OCI-LY1 (cell line): ENCODE results near the gene TMEM255A.

Experiments used
- H2AFZ ChIP-seq: fragments of 200-600 bp; sonication (generic), shearing (Covaris generic); 2 replicates; pipeline ENCODE4 v1.6.0; 2014; ENCODE audit warnings: antibody characterized with exemption, mild to moderate bottlenecking, low read length
- H3F3A ChIP-seq: fragments of 200-600 bp; sonication (generic), shearing (Covaris generic); 2 replicates; pipeline ENCODE4 v1.6.0; 2014; ENCODE audit warnings: mild to moderate bottlenecking, antibody characterized with exemption, low read length, moderate library complexity; ENCODE audit not compliant: insufficient read depth
- H3K27ac ChIP-seq: fragments of 200-600 bp; sonication (generic); 2 replicates; pipeline ENCODE4 v1.5.1; 2014; ENCODE audit warnings: low read length, mixed run types, mild to moderate bottlenecking, low read depth; ENCODE audit not compliant: poor library complexity, severe bottlenecking
- H3K27me3 ChIP-seq: fragments of 200-600 bp; sonication (generic); 2 replicates; pipeline ENCODE4 v1.6.0; 2014; ENCODE audit warnings: antibody characterized with exemption, mild to moderate bottlenecking, low read length, moderate library complexity; ENCODE audit not compliant: insufficient read depth
- H3K36me3 ChIP-seq: fragments of 200-600 bp; sonication (generic); 2 replicates; pipeline ENCODE4 v1.6.1; 2014; ENCODE audit warnings: mild to moderate bottlenecking, antibody characterized with exemption, low read length, moderate library complexity, mixed read lengths; ENCODE audit not compliant: insufficient read depth
- H3K4me1 ChIP-seq: fragments of 200-600 bp; sonication (generic); 2 replicates; pipeline ENCODE4 v1.5.1; 2014; ENCODE audit warnings: mild to moderate bottlenecking, low read length, moderate library complexity; ENCODE audit not compliant: insufficient read depth, severe bottlenecking
- H3K4me2 ChIP-seq: fragments of 200-600 bp; sonication (generic), shearing (Covaris generic); 2 replicates; pipeline ENCODE4 v1.6.1; 2014; ENCODE audit warnings: low read length
- H3K4me3 ChIP-seq: fragments of 200-600 bp; sonication (generic); 2 replicates; pipeline ENCODE4 v1.5.1; 2014; ENCODE audit warnings: low read length, low read depth, mild to moderate bottlenecking, mixed read lengths; ENCODE audit not compliant: poor library complexity, severe bottlenecking
- H3K79me2 ChIP-seq: fragments of 200-600 bp; shearing (Covaris generic); 2 replicates; pipeline ENCODE4 v1.6.1; 2016; ENCODE audit warnings: mixed run types, low read length, mixed read lengths; ENCODE audit not compliant: insufficient read depth
- H3K9ac ChIP-seq: fragments of 200-600 bp; sonication (generic), shearing (Covaris generic); 2 replicates; pipeline ENCODE4 v1.6.1; 2014; ENCODE audit warnings: mild to moderate bottlenecking, low read length, mixed read lengths
- H3K9me2 ChIP-seq: fragments of 200-600 bp; sonication (generic), shearing (Covaris generic); 2 replicates; pipeline ENCODE4 v1.6.1; 2014; ENCODE audit warnings: low read depth, mild to moderate bottlenecking, low read length, mixed read lengths
- H3K9me3 ChIP-seq: fragments of 200-600 bp; shearing (Covaris generic); 2 replicates; pipeline ENCODE4 v1.6.1; 2014; ENCODE audit warnings: low read length, mixed read lengths
- H4K20me1 ChIP-seq: fragments of 200-600 bp; sonication (generic), shearing (Covaris generic); 2 replicates; pipeline ENCODE4 v1.6.0; 2016; ENCODE audit warnings: mild to moderate bottlenecking, low read length; ENCODE audit not compliant: insufficient read depth
- EZH2 ChIP-seq: fragments of 200-600 bp; sonication (generic), shearing (Covaris generic); IDR thresholded peaks from 2 replicates; pipeline ENCODE4 v1.8.0; 2017; ENCODE audit warnings: borderline replicate concordance, mixed run types, mild to moderate bottlenecking, antibody characterized with exemption, low read length, moderate library complexity, mixed read lengths
- TF ChIP-seq, protein P1 (sequence below): fragments of 200-600 bp; sonication (generic), shearing (Covaris generic); IDR thresholded peaks from 2 replicates; pipeline ENCODE4 v1.5.1; 2017; ENCODE audit warnings: mild to moderate bottlenecking, antibody characterized with exemption, low read length, moderate library complexity, mixed read lengths

Gene TMEM255A

DNA sequence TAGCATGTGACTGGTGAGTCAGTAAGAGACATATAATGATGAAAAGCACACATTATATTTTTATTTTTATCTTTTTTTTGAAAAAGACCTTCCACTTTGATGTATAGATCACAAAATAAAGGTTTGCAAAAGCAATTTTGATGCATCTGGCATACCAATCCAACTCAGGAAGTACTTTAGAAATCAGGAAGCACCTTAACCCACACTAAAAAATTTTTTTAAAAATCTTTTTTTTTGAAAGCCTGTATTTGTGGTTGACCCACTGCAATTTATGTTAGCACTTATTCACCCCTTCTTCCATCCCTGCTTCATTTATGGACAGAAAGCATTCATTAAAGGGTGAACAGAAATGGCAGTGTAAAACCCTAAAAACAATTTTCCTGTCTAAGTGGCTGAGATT, 16.6 kb downstream of the TMEM255A start:
- Histone ChIP-seq H3K36me3 (no peaks in the 10 kb centered on the region), H4K20me1 (no peaks in the 10 kb centered on the region), H3K4me3 (no peak overlapping the region), H3K9me2 (no peaks in the 10 kb centered on the region), H3K4me1 (no peaks in the 10 kb centered on the region), H3K79me2 (no peaks in the 10 kb centered on the region), H3K27ac (no peak overlapping the region), H3K4me2 (no peak overlapping the region), H3K9ac (no peak overlapping the region), H3F3A (no peaks in the 10 kb centered on the region), H2AFZ (no peak overlapping the region), H3K27me3 (no peaks in the 10 kb centered on the region), H3K9me3 (no peaks in the 10 kb centered on the region)
- no peak for TF ChIP-seq EZH2
- TF ChIP-seq, protein P1, sequence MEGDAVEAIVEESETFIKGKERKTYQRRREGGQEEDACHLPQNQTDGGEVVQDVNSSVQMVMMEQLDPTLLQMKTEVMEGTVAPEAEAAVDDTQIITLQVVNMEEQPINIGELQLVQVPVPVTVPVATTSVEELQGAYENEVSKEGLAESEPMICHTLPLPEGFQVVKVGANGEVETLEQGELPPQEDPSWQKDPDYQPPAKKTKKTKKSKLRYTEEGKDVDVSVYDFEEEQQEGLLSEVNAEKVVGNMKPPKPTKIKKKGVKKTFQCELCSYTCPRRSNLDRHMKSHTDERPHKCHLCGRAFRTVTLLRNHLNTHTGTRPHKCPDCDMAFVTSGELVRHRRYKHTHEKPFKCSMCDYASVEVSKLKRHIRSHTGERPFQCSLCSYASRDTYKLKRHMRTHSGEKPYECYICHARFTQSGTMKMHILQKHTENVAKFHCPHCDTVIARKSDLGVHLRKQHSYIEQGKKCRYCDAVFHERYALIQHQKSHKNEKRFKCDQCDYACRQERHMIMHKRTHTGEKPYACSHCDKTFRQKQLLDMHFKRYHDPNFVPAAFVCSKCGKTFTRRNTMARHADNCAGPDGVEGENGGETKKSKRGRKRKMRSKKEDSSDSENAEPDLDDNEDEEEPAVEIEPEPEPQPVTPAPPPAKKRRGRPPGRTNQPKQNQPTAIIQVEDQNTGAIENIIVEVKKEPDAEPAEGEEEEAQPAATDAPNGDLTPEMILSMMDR = no peak

DNA sequence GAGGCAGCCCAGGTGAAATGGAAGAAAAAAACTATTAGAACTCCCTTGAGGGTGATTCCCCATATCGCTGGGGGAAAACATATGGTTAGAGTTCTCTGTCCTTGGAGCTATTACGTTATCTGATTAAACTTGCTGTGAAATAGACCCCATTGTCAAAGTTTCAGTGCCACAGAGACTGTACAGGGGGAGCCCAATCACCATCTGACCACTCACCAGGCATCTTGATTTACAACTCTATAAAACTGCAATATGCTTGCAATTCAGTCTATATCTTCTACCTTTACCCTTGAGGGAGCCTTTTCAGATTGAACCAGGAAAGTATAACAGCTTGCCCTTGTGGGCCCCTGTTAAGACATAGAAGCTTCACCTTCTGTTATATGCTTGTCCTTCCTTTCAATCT, 18.2 kb downstream of the TMEM255A start:
- TF ChIP-seq EZH2 = no peak
- TF ChIP-seq, protein P1 = no peak
- no peak overlapping the region for H2AFZ ChIP-seq
- no peaks in the 10 kb centered on the region for H4K20me1 ChIP-seq
- H3K27ac ChIP-seq = no peak overlapping the region
- H3K36me3 ChIP-seq = no peaks in the 10 kb centered on the region
- no peaks in the 10 kb centered on the region for H3F3A ChIP-seq
- no peaks in the 10 kb centered on the region for H3K79me2 ChIP-seq
- no peak overlapping the region for H3K9ac ChIP-seq
- no peaks in the 10 kb centered on the region for H3K27me3 ChIP-seq
- H3K9me3 ChIP-seq = no peaks in the 10 kb centered on the region
- H3K4me3 ChIP-seq = no peak overlapping the region
- no peak overlapping the region for H3K4me2 ChIP-seq
- no peaks in the 10 kb centered on the region for H3K9me2 ChIP-seq
- H3K4me1 ChIP-seq = no peaks in the 10 kb centered on the region

DNA sequence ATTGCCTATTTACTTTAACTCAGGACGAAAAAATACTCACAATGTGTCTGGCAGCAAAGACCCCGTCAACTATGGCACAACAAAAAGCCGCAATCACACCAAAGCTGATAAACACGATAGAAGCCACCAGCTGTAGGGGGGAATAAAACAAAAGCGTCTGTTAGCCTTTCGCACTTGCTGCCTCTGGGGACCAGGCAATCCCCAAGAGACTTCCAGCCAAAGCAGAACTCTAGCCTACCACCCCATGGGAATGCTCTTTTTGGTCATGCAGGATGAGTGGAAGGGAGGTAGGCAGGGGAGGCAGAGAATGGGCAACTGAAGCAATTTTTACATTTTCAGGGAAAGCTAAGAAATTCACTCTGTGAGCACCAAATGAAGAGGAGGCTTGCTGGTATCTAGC, 20.1 kb downstream of the TMEM255A start:
- Histone ChIP-seq H3K9me3 (no peaks in the 10 kb centered on the region), H3K4me2 (no peak overlapping the region), H2AFZ (no peak overlapping the region), H3F3A (no peaks in the 10 kb centered on the region), H3K79me2 (no peaks in the 10 kb centered on the region), H4K20me1 (no peaks in the 10 kb centered on the region), H3K4me3 (no peak overlapping the region), H3K27me3 (no peaks in the 10 kb centered on the region), H3K9ac (no peak overlapping the region), H3K27ac (no peak overlapping the region), H3K9me2 (no peaks in the 10 kb centered on the region), H3K36me3 (no peaks in the 10 kb centered on the region), H3K4me1 (no peaks in the 10 kb centered on the region)
- no peak for TF ChIP-seq EZH2
- TF ChIP-seq, protein P1 = no peak
